GM19238 (cell line): ENCODE measurements around the gene CTR9.

ENCODE experiments used
- DNase-seq: peaks from one replicate; pipeline ENCODE4 v3.0.0; 2011; ENCODE audit warnings: low spot score; ENCODE audit not compliant: insufficient read length

The CTR9 gene

DNA sequence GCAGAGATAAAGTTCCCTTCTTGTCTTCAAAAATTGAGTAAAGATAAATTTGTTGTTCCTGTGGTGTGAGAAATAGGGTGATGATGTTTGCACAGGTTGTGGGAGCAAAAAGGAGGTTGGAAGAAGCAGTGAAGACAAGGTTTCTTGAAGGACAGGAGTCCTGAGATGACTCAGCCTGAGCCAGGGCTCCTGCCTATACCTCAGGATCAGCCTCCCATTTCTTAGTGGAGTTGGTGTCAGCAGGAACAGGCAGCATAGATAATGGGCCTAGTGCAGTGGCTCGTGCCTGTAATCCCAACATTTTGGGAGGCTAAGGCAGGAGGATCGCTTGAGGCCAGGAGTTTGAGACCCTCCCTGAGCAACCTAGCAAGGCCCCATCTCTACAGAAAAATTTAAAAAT is 29.0 kb downstream of the CTR9 start:
- no peak for DNase-seq

DNA sequence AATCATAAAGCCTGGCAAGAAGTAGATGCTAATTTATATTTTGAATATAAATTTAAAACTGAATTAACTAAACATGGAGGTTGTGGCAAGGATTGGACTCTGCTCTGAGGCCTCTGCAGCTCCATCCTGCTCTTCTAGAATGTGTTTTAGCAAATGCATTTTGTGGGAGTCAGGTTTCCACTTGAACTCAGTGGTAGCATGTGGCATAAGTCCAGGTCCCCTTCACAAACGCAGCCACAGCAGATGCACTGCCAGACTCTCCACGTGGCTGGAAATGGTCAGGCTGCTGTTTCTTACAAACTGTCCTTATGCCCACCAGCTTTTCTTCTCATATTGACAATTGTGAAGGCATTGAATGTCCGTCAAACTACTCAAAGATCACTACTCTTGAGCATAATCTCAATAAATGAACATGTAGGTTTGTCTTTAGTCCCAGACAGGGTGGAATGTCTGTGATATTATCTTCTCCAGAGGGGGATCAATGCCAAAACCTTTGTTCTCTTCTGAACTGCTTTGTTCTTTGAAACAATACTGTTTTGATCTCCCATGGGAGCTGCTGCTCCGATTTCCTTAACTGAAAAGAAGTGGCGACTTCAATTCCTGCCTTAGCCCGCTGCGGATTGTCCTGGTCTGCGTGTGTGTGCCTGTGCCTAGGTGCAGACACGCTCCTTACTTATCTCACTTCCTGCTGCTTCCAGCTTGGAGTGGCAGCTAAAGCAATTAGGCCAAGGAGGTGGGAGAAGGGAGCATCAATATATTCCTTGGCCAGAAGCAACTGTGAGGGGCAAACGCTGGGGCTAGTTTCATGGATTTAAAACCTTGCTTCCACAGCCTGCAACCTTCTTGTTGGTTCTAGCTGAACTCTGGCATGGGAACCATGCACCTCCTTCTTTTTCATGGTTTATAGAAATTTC is 33.4 kb downstream of the CTR9 start:
- DNase-seq = no peak

DNA sequence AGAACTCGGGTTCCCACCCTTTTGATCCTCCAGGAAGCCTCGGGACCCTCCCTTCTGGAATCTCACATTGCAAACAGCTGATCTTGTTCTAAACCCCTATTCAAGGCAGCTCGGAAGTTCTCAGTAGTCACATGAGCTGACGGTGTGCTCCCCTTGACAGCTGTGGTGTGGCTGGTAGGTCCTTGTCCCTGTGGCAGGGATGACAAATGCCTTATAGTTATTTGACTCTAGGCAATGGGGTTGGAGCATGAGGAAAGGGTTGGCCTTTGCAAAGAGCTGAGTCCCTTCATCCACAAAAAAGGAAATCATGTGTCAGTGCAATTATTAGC is 34.1 kb downstream of the CTR9 start:
- no peak for DNase-seq

DNA sequence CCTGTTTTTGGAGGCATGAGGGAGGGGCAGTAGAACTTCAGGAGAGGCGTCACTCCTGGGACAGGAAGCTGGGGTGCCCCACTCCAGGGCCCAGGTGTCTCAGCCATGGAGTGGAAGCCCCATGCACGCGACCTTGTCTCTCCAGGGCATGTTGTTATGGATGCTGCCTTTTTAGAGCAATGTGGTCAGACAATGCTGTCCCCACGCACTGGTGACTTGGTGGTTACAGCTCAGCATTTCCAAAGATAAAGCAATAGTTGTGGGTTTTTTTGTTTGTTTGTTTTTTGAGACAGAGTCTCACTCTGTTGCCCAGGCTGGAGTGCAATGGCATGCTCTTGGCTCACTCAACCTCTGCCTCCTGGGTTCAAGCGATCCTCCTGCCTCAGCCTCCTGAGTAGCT is 35.4 kb downstream of the CTR9 start:
- no peak for DNase-seq

DNA sequence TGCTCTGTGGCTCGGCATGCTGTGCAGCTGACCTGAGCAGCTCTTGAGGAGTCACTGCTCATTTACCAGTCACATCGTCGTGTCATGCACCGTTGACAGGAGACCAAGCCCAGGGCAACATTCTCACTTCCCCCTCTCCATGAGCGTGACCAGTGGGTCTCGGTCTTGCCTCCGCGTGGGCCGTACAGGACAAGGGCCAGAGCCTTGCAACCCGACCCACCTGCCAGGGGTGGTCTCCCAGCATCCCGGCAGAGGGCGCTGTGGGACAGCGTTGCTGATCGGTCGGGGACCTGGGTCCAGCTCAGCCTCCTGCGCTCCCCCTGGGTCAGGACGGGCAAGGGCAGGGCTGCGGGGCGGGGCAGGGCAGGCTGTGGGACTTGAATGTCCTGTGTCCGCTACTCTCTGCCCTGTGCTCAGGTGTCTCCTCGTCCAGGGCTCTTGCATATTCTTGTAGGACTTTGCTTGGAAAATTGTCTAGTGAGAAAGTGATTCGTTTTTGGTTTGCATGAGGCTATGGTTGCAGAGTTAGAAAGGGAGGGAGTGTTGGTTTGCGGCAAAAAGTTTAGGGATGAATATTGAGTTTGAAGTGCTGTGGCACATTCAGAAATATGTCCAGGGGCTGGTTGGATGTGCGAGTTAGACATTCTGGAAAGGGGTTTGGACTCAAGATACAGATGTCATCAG is 41.5 kb downstream of the CTR9 start:
- peak; percentile 66 for DNase-seq

DNA sequence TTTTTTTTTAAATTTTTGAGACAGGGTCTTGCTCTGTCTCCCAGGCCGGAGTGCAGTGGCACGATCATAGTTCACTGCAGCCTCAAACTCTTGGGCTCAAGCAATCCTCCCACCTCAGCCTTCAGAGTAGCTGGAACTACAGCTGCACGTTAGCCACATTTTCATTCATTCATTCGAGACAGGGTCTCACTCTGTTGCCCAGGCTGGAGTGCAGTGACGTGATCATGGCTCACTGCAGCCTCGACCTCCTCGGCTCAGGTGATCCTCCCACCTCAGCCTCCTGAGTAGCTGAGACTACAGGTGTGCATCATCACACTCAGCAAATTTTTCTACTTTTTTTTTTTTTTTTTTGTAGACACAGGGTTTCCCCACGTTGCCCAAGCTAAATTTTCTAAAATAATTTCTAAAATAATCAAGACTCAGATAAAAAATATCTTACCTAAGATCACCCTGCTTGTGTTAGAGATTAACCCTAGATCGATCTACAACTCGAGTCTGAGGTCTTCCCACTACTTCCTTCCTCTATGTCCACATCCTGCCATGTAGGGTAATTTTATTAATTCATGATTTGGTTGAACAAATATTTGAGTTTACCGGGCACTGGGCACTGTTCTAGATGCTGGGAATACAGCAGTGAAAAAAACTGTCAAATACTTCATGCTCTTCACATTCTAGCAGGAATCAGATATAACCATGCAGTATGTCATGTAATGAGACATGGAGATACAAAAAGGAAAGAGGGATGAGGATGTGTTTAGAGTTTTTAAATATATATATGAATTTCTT is 42.6 kb downstream of the CTR9 start:
- no peak for DNase-seq

DNA sequence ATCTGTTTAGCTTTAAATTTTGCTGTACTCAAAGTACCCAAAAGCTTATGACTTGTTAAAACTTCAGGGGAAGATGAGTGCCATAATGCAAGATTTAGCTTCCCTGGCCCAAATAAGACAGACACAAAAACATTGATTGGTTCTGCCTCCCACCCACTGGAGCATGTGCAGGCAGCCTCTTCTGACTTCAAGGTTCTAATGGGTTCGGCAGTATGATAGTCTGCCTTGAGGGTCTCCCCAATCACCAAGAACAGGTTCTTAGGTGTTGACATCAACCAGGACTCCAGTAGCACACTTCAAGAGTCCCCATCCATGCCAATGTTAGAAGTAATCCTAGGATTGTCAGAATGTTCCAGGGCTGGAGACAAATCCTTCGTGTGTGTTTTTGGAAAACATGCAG is 45.1 kb downstream of the CTR9 start:
- DNase-seq = no peak

DNA sequence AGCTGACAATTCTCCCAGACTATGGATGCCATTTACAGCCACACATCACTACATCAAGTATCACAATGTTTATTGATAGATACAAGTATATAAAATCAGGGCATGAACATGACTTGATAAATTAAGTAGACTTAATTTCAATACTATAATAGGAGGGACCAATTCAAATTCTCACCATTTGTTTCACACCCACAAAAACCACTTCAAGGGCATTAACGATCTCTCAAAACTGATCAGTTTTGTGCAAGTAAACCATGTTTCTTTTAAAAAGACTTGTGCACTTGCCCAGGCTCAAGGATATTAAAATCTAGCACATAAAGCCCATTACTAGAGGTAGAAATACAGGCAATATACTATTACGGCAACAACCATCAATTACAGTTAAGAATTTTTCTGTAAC is 46.0 kb downstream of the CTR9 start:
- no peak for DNase-seq

DNA sequence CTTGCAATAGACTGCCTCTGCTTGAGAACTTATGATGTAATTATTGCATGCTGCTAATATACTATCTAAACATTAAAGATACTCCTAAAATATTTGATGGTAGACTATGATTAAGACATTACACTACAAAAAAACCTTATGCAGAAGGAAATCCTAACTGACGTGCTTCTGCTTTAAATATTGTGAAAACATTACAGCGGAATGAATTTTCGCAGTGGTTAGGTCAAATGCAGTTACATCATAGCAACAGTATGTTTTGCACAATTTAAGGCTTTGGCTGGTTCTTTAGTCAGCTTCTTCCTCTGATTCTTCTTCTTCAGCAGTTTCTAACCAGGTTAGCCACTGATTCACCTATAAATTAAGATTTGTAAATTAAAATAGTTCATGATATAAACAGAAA is 46.5 kb downstream of the CTR9 start:
- no peak for DNase-seq

DNA sequence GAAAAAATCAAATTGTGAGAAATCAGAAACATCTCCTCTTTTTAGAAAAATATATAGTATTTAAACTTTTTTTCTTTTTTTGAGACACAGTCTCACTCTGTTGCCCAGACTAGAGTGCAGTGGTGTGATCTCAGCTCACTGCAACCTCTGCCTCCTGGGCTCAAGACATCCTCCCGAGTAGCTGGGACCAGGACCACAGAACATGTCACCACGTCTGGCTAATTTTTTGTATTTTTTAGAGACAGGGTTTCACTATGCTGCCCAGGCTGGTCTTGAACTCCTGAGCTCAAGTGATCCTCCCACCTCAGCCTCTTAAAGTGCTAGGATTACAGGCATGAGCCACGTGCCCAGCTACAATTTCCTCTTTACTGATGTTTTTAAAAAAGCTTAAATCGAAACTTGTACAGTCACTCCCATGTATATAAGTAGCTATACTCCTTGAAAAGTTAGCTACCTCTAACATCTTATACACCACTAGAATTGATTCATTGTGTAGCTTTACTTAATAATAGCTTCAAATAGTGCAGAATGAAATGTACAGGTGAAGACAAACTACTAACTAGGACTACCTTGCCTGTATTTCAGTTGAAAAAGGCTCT is 47.4 kb downstream of the CTR9 start:
- DNase-seq = no peak

DNA sequence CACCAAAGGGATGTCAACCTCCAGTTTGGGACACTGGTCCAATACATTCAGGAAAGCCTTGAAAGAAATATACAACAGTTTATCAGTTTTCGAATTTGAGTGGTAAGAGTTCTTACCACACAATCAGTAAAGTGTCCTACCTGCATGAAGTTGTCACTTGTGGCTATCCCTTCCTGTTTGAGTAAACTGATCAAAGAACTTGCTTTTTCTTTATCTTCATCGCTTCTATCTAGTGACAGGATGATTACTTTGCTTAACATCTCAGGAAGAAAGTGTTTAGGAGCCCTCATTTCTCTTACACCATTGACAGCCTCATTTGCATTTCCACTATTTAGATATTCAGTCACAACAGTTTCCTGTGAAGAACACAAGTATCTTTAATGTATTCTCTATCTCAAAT is 49.2 kb downstream of the CTR9 start:
- DNase-seq = no peak

DNA sequence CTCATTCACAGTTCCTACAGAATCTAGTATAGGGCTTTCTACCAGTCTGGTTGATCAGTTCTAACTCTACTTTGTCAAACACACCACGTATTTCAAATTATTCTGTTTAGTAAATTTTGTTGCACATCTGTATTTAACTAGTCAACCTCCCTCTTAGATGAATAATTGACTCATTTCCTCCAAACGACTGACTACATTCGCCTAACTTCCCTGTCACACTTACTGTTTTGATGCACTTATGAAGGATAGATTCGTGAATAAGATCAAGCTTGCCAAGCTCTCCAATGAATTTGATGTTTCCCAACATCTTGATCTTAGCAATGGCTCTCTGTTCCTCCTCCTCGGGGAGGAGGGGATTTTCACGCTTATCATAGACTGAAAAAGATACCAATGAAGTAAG is 52.6 kb downstream of the CTR9 start:
- DNase-seq = no peak

DNA sequence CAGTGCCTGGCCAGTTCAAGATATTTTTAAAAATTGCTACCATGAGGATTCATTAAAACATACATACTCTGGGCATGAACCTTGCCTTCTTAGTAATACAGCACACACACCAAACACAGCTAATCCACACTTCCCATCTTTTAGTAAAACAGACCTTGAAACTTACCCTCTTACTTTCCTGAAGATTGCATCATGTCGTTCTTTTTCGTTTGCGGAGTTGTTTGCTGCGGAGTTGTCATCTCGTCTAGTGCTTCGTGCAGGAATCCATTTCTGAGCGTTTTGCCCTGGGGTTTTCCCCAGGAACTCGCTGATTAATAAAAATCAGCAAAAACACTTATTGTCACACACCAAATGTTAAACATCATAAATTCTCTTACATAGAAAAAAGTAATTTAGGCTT is 54.7 kb downstream of the CTR9 start:
- no peak for DNase-seq

DNA sequence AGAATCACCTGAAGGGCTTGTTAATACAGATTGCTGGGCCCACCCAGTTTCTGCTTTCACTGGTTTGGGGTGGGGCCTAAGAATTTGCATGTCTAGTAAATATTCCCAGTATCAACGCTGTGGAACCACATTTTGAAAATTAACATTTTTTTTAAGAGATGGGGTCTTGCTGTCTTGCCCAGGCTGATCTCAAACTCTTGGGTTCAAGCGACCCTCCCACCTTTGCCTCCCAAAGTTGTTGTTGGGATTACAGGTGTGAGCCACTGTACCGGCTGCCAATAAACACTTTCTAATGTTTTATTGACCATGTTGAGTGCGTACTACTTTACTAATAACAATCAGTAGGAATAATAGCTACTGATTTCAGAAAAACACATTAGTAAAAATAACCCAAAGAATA is 55.2 kb downstream of the CTR9 start:
- no peak for DNase-seq

DNA sequence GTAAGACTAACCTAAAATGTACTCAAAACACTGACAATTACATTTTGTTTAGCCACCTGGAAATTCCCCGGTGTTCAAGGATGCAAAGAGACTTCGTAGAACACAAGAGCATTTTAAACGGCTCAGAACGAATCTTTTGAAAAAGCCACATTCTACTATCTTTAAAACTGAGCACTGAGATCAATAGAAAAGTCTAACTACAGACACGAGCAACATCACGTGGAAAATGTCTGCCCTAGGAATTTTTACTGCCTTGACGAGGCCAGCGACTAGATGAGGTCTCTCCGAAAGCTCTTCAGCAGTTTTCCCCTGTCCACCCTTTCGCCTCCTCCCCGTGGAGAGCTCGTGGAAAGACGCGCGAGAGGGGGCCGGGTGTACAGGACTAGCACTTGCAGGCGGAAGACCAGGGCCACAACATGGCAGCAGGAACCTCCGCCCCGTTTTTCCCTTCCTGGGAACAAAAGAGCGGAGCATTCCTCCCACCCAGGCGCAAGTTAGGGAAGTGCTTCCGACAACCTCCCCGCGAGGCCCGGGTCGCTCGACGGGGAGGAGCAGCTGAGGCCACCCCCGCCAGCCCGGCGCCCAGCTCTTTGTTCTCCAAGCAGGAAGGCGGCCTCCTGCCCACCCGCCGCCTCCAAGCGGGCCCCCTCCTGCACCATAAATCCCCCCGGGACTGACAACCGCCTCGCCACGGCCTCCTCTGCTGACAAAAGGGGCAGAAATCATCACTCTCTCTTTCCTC is 56.6 kb downstream of the CTR9 start:
- no peak for DNase-seq

DNA sequence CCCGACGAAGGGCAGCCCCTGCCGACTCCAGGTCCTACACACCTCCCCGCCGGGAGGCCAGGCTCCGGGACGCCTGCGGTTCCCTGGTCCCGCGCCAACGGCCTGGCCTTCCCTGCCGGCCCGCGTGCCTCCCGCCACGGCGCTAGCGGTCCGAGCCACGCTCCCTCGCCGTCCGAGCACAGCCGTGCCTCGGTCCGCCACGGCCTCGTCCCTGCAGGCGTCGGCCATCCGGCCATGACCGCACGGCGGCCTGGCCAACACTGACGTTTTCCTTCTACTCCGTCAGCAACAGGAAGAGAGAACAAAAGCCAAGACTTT is 57.1 kb downstream of the CTR9 start:
- DNase-seq = no peak

DNA sequence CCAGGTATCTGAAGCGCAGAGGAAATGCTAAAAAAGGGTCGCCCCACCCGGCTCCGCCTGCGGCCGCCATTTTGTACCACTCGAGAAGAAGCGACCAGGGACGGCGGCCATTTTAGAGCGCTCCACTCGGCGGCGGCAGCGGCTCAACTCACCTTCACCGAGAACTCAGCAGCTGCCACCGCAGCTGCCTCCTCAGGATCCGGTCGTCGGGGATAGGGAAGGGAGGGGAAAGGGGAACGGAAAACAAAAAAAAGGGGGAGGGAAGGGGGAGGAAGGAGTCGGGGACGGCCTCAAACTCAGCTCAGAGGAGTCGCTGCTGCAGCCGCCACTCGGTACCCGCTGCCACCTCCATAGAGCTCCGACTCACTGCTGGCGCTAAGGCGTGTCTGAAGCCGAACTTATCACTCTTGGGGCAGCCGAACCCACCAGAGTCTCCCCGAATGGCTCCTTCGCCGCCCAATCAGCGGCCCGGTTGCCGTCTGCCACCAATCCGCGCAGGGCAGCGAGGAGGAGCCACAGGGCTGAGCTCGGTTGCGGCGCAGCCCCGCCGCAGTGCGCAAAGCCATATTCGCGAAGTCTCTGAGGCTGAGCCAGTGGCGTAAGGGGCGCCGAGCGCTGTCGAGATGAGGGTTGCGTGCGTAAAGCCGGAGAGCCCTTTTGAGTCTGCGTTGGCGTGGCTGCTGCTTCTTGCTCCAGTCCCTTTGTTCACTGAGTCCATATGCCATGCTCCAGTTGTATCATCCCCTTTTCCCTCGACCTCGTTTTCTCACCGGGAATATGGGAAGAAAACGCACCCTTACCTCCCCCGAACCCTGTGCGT is 57.7 kb downstream of the CTR9 start, which contains the start of gene EIF4G2:
TSS of gene EIF4G2 (minus strand) at position 374 of the 820 bp plus-strand sequence.
- DNase-seq = peak; percentile 93

DNA sequence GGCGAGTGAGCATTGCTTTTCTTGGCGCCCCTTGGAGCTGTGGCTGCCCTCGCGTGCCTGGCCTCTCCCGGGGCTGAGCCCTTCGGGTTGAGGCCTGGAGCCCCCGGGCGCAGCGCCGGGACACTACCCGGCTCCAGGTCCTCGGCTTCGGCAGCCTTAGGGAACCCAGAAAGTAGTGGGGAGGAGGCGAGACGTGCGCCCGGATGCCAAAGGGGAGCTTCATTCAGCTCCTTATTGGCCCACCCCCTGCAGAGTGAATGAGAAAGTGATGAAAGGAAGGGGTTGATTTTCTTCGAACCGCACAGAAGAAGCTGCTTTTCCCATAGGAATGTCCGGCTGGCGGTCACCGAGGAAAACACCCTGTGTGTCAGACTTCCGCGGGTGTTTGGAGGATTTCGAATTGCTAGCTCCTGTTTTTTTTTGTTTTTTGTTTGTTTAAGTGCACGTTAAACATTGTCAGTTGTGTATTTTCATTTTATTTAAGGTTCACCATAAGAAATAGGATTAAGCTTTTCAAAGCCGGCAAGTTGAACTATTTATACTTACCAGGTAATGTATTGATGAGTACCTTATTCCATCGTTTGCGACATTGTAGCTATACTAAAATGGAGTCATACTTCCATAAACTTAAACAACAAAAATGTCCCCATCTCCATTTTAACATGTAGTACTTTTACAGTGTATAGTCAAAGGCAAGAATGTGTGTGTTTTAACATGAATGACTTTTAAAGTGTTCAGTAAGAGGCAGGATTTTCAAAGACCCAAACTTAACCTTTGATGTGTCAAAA is 58.5 kb downstream of the CTR9 start:
- DNase-seq = peak; percentile 26

DNA sequence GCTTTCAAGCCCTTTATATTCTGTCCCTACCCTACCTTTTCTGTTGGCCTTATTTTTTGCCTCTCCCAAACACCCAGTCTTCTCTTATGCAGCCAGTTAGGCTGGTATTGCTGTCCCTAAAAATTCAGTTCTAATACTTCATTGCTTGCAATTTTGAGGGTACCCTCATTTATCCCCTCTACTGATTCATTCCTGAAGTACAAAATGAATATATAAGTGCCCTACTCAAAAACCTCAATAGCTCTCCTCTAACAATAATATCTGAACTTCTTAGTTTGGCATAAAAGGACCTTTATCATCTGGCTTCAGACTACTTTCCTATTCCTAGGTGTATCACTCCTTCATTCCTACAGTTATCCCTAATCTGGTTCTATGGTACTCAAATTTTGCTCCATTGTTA is 62.9 kb downstream of the CTR9 start:
- no peak for DNase-seq

DNA sequence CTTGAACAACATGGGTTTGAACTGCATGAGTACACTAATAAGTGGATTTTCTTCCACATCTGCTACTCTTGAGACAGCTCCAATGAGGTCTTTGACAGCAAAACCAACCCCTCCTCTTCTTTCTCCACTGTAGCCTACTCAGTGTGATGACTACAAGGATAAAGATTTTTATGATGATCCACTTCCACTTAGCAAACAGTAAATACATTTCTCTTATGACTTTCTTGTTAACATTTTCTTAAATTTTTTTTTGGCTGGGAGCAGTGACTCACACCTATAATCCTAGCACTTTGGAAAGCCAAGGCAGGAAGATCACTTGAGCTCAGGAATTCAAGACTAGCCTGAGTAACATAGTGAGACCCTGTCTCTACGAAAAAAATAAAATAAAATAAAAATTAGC is 67.5 kb downstream of the CTR9 start:
- DNase-seq = no peak
